Mesothelial cell of epicardium (in vitro differentiated cells): Measurements from ENCODE around the gene PASK. TPM values are rescaled to one million over a fixed set of nuclear protein-coding genes. Genes with fewer than 3 reads are reported as not detected.

Source experiments
- DNase-seq, 2 experiments: peaks; one replicate each; pipeline ENCODE4 v3.0.0; 2021; ENCODE audit warnings: low spot score in 2 of 2; ENCODE audit not compliant: unreplicated experiment in 2 of 2
- H3K27ac Mint-ChIP-seq: 2 replicates; pipeline ENCODE4 v1.8.0; 2021; ENCODE audit warnings: mixed read lengths
- H3K27me3 Mint-ChIP-seq: 2 replicates; pipeline ENCODE4 v1.8.0; 2021; ENCODE audit warnings: low read depth, mixed read lengths
- H3K36me3 Mint-ChIP-seq: 2 replicates; pipeline ENCODE4 v1.8.0; 2021; ENCODE audit warnings: mixed read lengths
- H3K4me1 Mint-ChIP-seq: 2 replicates; pipeline ENCODE4 v1.8.0; 2021; ENCODE audit warnings: mixed read lengths
- H3K4me3 Mint-ChIP-seq: 2 replicates; pipeline ENCODE4 v1.8.0; 2021; ENCODE audit warnings: mild to moderate bottlenecking, moderate library complexity, mixed read lengths
- H3K9me3 Mint-ChIP-seq: 2 replicates; pipeline ENCODE4 v1.8.0; 2021; ENCODE audit warnings: mixed read lengths
- total RNA-seq: library from RNA; stranded (reverse); gene quantifications from 3 replicates; pipeline ENCODE4 v1.2.1, GENCODE V29; 2021
- TF ChIP-seq, protein P1 (sequence below): fragments of 200-600 bp; sonication (generic); IDR thresholded peaks from one replicate; pipeline ENCODE4 v1.5.0; 2021; ENCODE audit warnings: antibody characterized with exemption; ENCODE audit not compliant: unreplicated experiment

The PASK gene
- total RNA-seq, 1 donor from 2014 or later: 26.1 TPM

DNA sequence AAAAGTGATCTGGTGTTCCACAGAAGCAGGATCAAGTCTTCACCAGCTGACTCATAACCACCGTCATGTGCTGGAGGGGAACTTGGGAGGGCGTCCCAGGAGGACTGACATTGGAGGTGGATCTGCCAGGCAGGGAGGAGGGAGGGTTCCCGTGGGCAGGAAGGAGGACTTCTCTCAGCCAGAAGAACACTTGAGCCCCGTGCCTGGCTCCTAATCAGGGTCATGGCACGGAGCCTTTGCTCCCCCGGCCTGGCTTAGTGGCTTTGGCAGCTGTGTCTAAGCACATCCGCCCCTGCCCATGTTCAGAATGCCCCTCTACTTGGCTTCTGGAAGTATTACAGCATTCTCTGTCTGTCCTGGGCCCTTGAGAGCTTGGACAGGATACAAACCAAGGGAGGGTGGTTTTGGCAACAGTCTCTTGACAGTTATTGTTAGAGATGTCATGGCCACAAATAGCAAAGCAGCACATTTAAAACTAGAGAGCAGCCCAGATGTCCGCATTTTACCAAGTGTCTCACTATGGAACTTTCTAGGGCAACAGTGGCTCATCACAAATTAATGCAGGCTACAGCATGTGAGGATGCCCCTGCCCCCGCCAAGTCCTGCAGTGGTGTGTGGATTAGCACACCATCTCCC lies 12.5 kb upstream of the PASK start:
- Mint-ChIP-seq H3K9me3 (no peaks in the 10 kb centered on the region), H3K4me1 (no peaks in the 10 kb centered on the region), H3K27me3 (no peaks in the 10 kb centered on the region), H3K27ac (no peak overlapping the region), H3K36me3 (peaks cover 22% of the 10 kb centered on the region), H3K4me3 (no peak overlapping the region)
- no peak for DNase-seq
- TF ChIP-seq, protein P1, sequence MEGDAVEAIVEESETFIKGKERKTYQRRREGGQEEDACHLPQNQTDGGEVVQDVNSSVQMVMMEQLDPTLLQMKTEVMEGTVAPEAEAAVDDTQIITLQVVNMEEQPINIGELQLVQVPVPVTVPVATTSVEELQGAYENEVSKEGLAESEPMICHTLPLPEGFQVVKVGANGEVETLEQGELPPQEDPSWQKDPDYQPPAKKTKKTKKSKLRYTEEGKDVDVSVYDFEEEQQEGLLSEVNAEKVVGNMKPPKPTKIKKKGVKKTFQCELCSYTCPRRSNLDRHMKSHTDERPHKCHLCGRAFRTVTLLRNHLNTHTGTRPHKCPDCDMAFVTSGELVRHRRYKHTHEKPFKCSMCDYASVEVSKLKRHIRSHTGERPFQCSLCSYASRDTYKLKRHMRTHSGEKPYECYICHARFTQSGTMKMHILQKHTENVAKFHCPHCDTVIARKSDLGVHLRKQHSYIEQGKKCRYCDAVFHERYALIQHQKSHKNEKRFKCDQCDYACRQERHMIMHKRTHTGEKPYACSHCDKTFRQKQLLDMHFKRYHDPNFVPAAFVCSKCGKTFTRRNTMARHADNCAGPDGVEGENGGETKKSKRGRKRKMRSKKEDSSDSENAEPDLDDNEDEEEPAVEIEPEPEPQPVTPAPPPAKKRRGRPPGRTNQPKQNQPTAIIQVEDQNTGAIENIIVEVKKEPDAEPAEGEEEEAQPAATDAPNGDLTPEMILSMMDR: no peak

GRCh38 chr2:241160318-241160717 lies 11.0 kb upstream of the PASK start:
- Mint-ChIP-seq H3K4me1 (no peaks in the 10 kb centered on the region), H3K27ac (no peak overlapping the region), H3K36me3 (peaks cover 18% of the 10 kb centered on the region), H3K4me3 (no peak overlapping the region), H3K27me3 (no peaks in the 10 kb centered on the region), H3K9me3 (no peaks in the 10 kb centered on the region)
- TF ChIP-seq, protein P1: no peak
- no peak for DNase-seq

- Mint-ChIP-seq H3K27me3 (no peaks in the 10 kb centered on the region), H3K4me1 (no peaks in the 10 kb centered on the region), H3K9me3 (no peaks in the 10 kb centered on the region), H3K36me3 (peaks cover 14% of the 10 kb centered on the region), H3K4me3 (no peak overlapping the region), H3K27ac (no peak overlapping the region)
- TF ChIP-seq, protein P1: no peak
- DNase-seq: no peak
Observed at GRCh38 chr2:241159116-241159515, 9.8 kb upstream of the PASK start.

GRCh38 chr2:241158546-241158900 lies 9.3 kb upstream of the PASK start:
- no peaks in the 10 kb centered on the region for H3K27me3 Mint-ChIP-seq
- H3K36me3 Mint-ChIP-seq: peaks cover 14% of the 10 kb centered on the region
- H3K4me3 Mint-ChIP-seq: no peak overlapping the region
- H3K27ac Mint-ChIP-seq: no peak overlapping the region
- H3K9me3 Mint-ChIP-seq: no peaks in the 10 kb centered on the region
- no peak for DNase-seq
- TF ChIP-seq, protein P1: no peak
- H3K4me1 Mint-ChIP-seq: no peaks in the 10 kb centered on the region

DNA sequence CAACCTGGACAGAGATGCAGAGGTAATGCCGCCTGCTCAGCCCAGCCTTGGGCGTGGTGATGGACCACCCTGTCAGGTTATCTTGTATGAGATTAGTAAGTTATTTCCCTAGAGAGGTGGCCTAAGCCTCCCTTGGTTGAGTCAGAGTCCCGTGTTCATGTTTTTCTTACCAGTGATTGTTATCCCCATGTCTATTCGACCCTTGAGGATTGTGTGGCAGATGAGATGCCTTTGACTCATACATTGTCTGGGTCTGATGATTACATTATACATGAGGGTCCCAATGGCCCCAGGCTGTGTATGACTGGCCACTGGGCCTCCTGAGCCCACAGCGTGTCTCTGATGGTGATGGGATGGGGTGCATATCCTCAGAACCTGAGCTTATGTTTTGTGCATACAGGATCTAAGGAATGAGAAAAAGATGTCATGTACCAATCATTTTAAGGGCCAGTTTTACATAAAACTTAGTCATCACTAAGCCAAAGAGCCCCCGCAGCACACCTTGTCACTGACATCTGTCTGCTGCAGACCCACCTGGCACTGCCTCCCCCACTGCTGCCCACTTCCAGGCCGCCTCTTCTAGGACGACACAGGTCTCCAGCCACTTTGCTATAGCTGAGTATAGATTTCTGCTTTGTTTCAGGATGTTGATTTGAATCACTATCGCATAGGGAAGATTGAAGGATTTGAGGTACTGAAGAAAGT lies 8.7 kb upstream of the PASK start:
- H3K27ac Mint-ChIP-seq: no peak overlapping the region
- no peak overlapping the region for H3K4me3 Mint-ChIP-seq
- H3K27me3 Mint-ChIP-seq: no peaks in the 10 kb centered on the region
- TF ChIP-seq, protein P1: no peak
- no peaks in the 10 kb centered on the region for H3K9me3 Mint-ChIP-seq
- H3K36me3 Mint-ChIP-seq: peaks cover 13% of the 10 kb centered on the region
- no peaks in the 10 kb centered on the region for H3K4me1 Mint-ChIP-seq
- DNase-seq: no peak
